CMK (cell line): ENCODE data around the gene MYRIP.

Source experiments
- DNase-seq: peaks from one replicate; pipeline ENCODE4 v3.0.0-alpha.2; 2010; ENCODE audit warnings: low read depth

The MYRIP gene

GRCh38 chr3:40287248-40287647, 477.8 kb downstream of the MYRIP start:
- no peak for DNase-seq

GRCh38 chr3:40290396-40290795, 481.0 kb downstream of the MYRIP start:
- DNase-seq, result no peak

GRCh38 chr3:40291471-40291870, 482.1 kb downstream of the MYRIP start:
- DNase-seq, result no peak

GRCh38 chr3:40292637-40293349, 483.4 kb downstream of the MYRIP start:
- DNase-seq, result no peak

- no peak for DNase-seq
Measured at GRCh38 chr3:40294434-40294833, 485.0 kb downstream of the MYRIP start.

- DNase-seq, result no peak
Measured at GRCh38 chr3:40298075-40298474, 488.7 kb downstream of the MYRIP start.

- DNase-seq, result no peak
Measured at GRCh38 chr3:40299130-40299720, 489.8 kb downstream of the MYRIP start.

- DNase-seq, result peak; percentile 65
Measured at GRCh38 chr3:40299721-40300335, 490.4 kb downstream of the MYRIP start.

- no peak for DNase-seq
Measured at GRCh38 chr3:40302784-40303183, 493.4 kb downstream of the MYRIP start.

GRCh38 chr3:40304352-40304751, 494.9 kb downstream of the MYRIP start:
- DNase-seq, result no peak

GRCh38 chr3:40306336-40306735, 496.9 kb downstream of the MYRIP start:
- no peak for DNase-seq

GRCh38 chr3:40307176-40307575, 497.8 kb downstream of the MYRIP start:
- DNase-seq, result no peak

- DNase-seq, result no peak
Measured at GRCh38 chr3:40308725-40309417, 499.5 kb downstream of the MYRIP start.

- peak; percentile 91 for DNase-seq
Measured at GRCh38 chr3:40309418-40309924, 500.1 kb downstream of the MYRIP start, which contains the start of gene EIF1B. Gene EIF1B, plus strand, starts transcription at chr3:40309707. Its CDS starts 235 bp downstream, at chr3:40309942.
